Esophagus muscularis mucosa (tissue), 4 donors: Measurements from ENCODE around the gene ADAMTS14. TPM values are rescaled to one million over a fixed set of nuclear protein-coding genes. Genes with fewer than 3 reads are reported as not detected.

ENCODE experiments used
- DNase-seq: peaks from one replicate; pipeline ENCODE4 v3.0.0-alpha.2; 2017; ENCODE audit errors: extremely low spot score
- H3K27ac ChIP-seq, 4 donors: fragments of 200-600 bp; sonication (generic); replicated peaks in 1 of 4; 1 replicate in 3 of 4; 2 replicates in 1 of 4; pipeline ENCODE4 v1.5.1; 2016 to 2019; ENCODE audit warnings: mild to moderate bottlenecking in 1 of 4
- H3K27me3 ChIP-seq, 4 donors: fragments of 200-600 bp; sonication (generic); one replicate each; pipeline versions ENCODE4 v1.5.1 to v1.6.0; 2016 to 2019
- H3K36me3 ChIP-seq, 4 donors: fragments of 200-600 bp; sonication (generic); one replicate each; pipeline ENCODE4 v1.5.1; 2016 to 2019
- H3K4me1 ChIP-seq, 4 donors: fragments of 200-600 bp; sonication (generic); one replicate each; pipeline ENCODE4 v1.5.1; 2016 to 2019
- H3K4me3 ChIP-seq, 4 donors: fragments of 200-600 bp; sonication (generic); 1 replicate in 2 of 4; 2 replicates in 2 of 4; pipeline ENCODE4 v1.5.1; 2016 to 2019; ENCODE audit warnings: mild to moderate bottlenecking in 4 of 4, moderate library complexity in 1 of 4
- H3K9me3 ChIP-seq, 4 donors: fragments of 200-600 bp; sonication (generic); 1 replicate in 3 of 4; 2 replicates in 1 of 4; pipeline ENCODE4 v1.5.1; 2016 to 2019
- CTCF ChIP-seq, 3 experiments: fragments of 200-600 bp in 2 of 3; fragments of 450-650 bp in 1 of 3; sonication (generic) in 2 of 3; IDR thresholded peaks; one replicate each; pipeline ENCODE4 v1.5.1; 2017 to 2019; ENCODE audit warnings: antibody characterized with exemption in 3 of 3, mild to moderate bottlenecking in 2 of 3, moderate library complexity in 1 of 3
- EP300 ChIP-seq: sonication (generic); formaldehyde crosslinking; IDR thresholded peaks from one replicate; pipeline ENCODE4 v1.6.1; 2017; ENCODE audit warnings: antibody characterized with exemption
- POLR2A ChIP-seq: fragments of 450-650 bp; IDR thresholded peaks from one replicate; pipeline ENCODE4 v1.6.1; 2017; ENCODE audit warnings: antibody characterized with exemption, moderate library complexity, mild to moderate bottlenecking, low read depth
- POLR2AphosphoS5 ChIP-seq, 2 donors: sonication (generic); formaldehyde crosslinking; IDR thresholded peaks; one replicate each; pipeline ENCODE4 v1.6.1; 2017; ENCODE audit warnings: antibody characterized with exemption in 2 of 2
- WGBS: methylation state at CpG from one replicate; pipeline ENCODE4 v1.1.5; 2018; 5-methylcytosine and 5-hydroxymethylcytosine counted together
- intact Hi-C: fragments of 100-400 bp; cut with DNase I; formaldehyde crosslinking; loops from one replicate; pipeline ENCODE4 v1.15.1; 2023
- total RNA-seq, 4 donors: library from RNA; depleted of rRNA; stranded (reverse); fragments of >200 nt; gene quantifications; one replicate each; pipeline versions ENCODE4 v1.1.0 to v1.2.1, GENCODE V29; 2016

Gene ADAMTS14
- total RNA-seq, 4 donors from 2014 or later, result 0.13 to 0.50 TPM; not detected in 2

GRCh38 chr10:70689661-70690060, 17.4 kb downstream of the ADAMTS14 start:
- Histone ChIP-seq H3K4me1 (peaks cover 4 to 16% (median 13%) of the 10 kb centered on the region in 4 donors), H3K36me3 (no peaks in the 10 kb centered on the region), H3K27ac (no peak overlapping the region), H3K9me3 (no peaks in the 10 kb centered on the region), H3K27me3 (no peaks in the 10 kb centered on the region), H3K4me3 (no peak overlapping the region)
- 98% methylated on average over 10 of the region's 12 CpGs for WGBS
- intact Hi-C loops, result no loop called here
- no peak for DNase-seq
- TF ChIP-seq CTCF (IDR thresholded peaks at IDR 0.05) (no peak), POLR2A (no peak), EP300 (no peak), POLR2AphosphoS5 (IDR thresholded peaks at IDR 0.05) (no peak)

GRCh38 chr10:70690589-70690988, 18.3 kb downstream of the ADAMTS14 start:
- no peaks in the 10 kb centered on the region for H3K9me3 ChIP-seq
- WGBS, result no CpG with 5 or more reads among the region's 11 CpGs
- H3K27ac ChIP-seq, result no peak overlapping the region
- no peaks in the 10 kb centered on the region for H3K36me3 ChIP-seq
- no peaks in the 10 kb centered on the region for H3K27me3 ChIP-seq
- intact Hi-C loops, result no loop called here
- DNase-seq, result no peak
- no peak for TF ChIP-seq POLR2AphosphoS5 (IDR thresholded peaks at IDR 0.05)
- H3K4me3 ChIP-seq, result no peak overlapping the region
- peaks cover 4 to 24% (median 15%) of the 10 kb centered on the region in 4 donors for H3K4me1 ChIP-seq

- H3K27me3 ChIP-seq, result no peaks in the 10 kb centered on the region
- intact Hi-C loops, result no loop called here
- WGBS, result 95% methylated on average over 6 of the region's 6 CpGs
- H3K4me3 ChIP-seq, result no peak overlapping the region
- TF ChIP-seq POLR2AphosphoS5 (IDR thresholded peaks at IDR 0.05) (no peak), POLR2A (no peak), EP300 (no peak), CTCF (IDR thresholded peaks at IDR 0.05) (no peak)
- H3K36me3 ChIP-seq, result no peaks in the 10 kb centered on the region
- H3K27ac ChIP-seq, result no peak overlapping the region
- H3K9me3 ChIP-seq, result no peaks in the 10 kb centered on the region
- peaks cover 4 to 24% (median 15%) of the 10 kb centered on the region in 4 donors for H3K4me1 ChIP-seq
- DNase-seq, result no peak
These were observed 19.3 kb downstream of the ADAMTS14 start for GRCh38 chr10:70691611-70692010.

GRCh38 chr10:70692043-70692603, 19.8 kb downstream of the ADAMTS14 start:
- no peak for DNase-seq
- WGBS, result 85% methylated on average over 9 of the region's 9 CpGs
- Histone ChIP-seq H3K27ac (no peak overlapping the region), H3K4me3 (no peak overlapping the region), H3K9me3 (no peaks in the 10 kb centered on the region), H3K36me3 (no peaks in the 10 kb centered on the region), H3K4me1 (peaks cover 4 to 24% (median 15%) of the 10 kb centered on the region in 4 donors), H3K27me3 (no peaks in the 10 kb centered on the region)
- TF ChIP-seq POLR2AphosphoS5 (IDR thresholded peaks at IDR 0.05) (no peak), CTCF (IDR thresholded peaks at IDR 0.05) (no peak), POLR2A (no peak), EP300 (no peak)
- intact Hi-C loops, result no loop called here

GRCh38 chr10:70693619-70694335, 21.5 kb downstream of the ADAMTS14 start:
- Histone ChIP-seq H3K27ac (no peak overlapping the region), H3K4me3 (no peak overlapping the region), H3K4me1 (peaks cover 4 to 24% (median 16%) of the 10 kb centered on the region in 4 donors), H3K27me3 (no peaks in the 10 kb centered on the region), H3K9me3 (no peaks in the 10 kb centered on the region), H3K36me3 (no peaks in the 10 kb centered on the region)
- TF ChIP-seq POLR2A, result no peak
- TF ChIP-seq CTCF (IDR thresholded peaks at IDR 0.05), result no peak
- no peak for TF ChIP-seq EP300
- no peak for TF ChIP-seq POLR2AphosphoS5 (IDR thresholded peaks at IDR 0.05)
- intact Hi-C loops, result no loop called here
- 48% methylated on average over 15 of the region's 19 CpGs for WGBS
- no peak for DNase-seq
